ENCODE measurements around the gene DEXI. TPM values are rescaled to one million over a fixed set of nuclear protein-coding genes. Genes with fewer than 3 reads are reported as not detected.

The DEXI gene
- total RNA-seq, 2 donors from 2014 or later: 23.8 to 29.5 TPM

GRCh38 chr16:10922328-10923145 is 19.7 kb downstream of the DEXI start:
- H3K36me3 ChIP-seq: no peaks in the 10 kb centered on the region
- H3K9ac ChIP-seq (ENCODE audit: low read depth in 2 of 2, low read length in 2 of 2): no peak overlapping the region
- intact Hi-C loops (cut with DNase I): loop anchor here (10.0 kb wide), 1 partner anchor 258 kb away; no protein-coding TSS in a partner anchor
- no peak for TF ChIP-seq CTCF (IDR thresholded peaks at IDR 0.05)
- no peak for DNase-seq
- no peaks in the 10 kb centered on the region for H3K27me3 ChIP-seq
- H3K27ac ChIP-seq: no peak overlapping the region
- no peaks in the 10 kb centered on the region for H3K4me1 ChIP-seq
- H3K4me3 ChIP-seq: no peak overlapping the region
- H3K9me3 ChIP-seq: no peaks in the 10 kb centered on the region

GRCh38 chr16:10921536-10922327 is 20.5 kb downstream of the DEXI start:
- Histone ChIP-seq H3K36me3 (no peaks in the 10 kb centered on the region), H3K27ac (no peak overlapping the region), H3K4me1 (no peaks in the 10 kb centered on the region), H3K27me3 (no peaks in the 10 kb centered on the region), H3K4me3 (no peak overlapping the region), H3K9ac (ENCODE audit: low read depth in 2 of 2, low read length in 2 of 2) (no peak overlapping the region), H3K9me3 (no peaks in the 10 kb centered on the region)
- no peak for DNase-seq
- intact Hi-C loops (cut with DNase I): loop anchor here (10.0 kb wide), 1 partner anchor 257 kb away; no protein-coding TSS in a partner anchor
- TF ChIP-seq CTCF (IDR thresholded peaks at IDR 0.05): no peak

- no peak overlapping the region for H3K4me3 ChIP-seq
- no peak for DNase-seq
- TF ChIP-seq CTCF (IDR thresholded peaks at IDR 0.05): no peak
- intact Hi-C loops (cut with DNase I): loop anchor here (10.0 kb wide), 1 partner anchor 256 kb away; no protein-coding TSS in a partner anchor
- no peaks in the 10 kb centered on the region for H3K27me3 ChIP-seq
- H3K4me1 ChIP-seq: no peaks in the 10 kb centered on the region
- H3K9ac ChIP-seq (ENCODE audit: low read depth in 2 of 2, low read length in 2 of 2): no peak overlapping the region
- no peak overlapping the region for H3K27ac ChIP-seq
- H3K9me3 ChIP-seq: no peaks in the 10 kb centered on the region
- H3K36me3 ChIP-seq: no peaks in the 10 kb centered on the region
These were observed 21.4 kb downstream of the DEXI start for GRCh38 chr16:10920726-10921427.

GRCh38 chr16:10919003-10919351 is 23.3 kb downstream of the DEXI start:
- DNase-seq: no peak
- no peaks in the 10 kb centered on the region for H3K4me1 ChIP-seq
- H3K36me3 ChIP-seq: no peaks in the 10 kb centered on the region
- no peaks in the 10 kb centered on the region for H3K9me3 ChIP-seq
- intact Hi-C loops (cut with DNase I): loop anchor here (5.0 kb wide), 2 partner anchors 172 to 407 kb away; no protein-coding TSS in a partner anchor
- no peaks in the 10 kb centered on the region for H3K27me3 ChIP-seq
- no peak overlapping the region for H3K4me3 ChIP-seq
- H3K9ac ChIP-seq (ENCODE audit: low read depth in 2 of 2, low read length in 2 of 2): no peak overlapping the region
- TF ChIP-seq CTCF (IDR thresholded peaks at IDR 0.05): no peak
- H3K27ac ChIP-seq: no peak overlapping the region

Data from colonic mucosa (tissue), 4 donors.